ENCODE data around the gene WDR19.
"Not testable (repeated sequence)": the region's sequence is repeated elsewhere in the genome, so short reads cannot be mapped to it uniquely, and the experiment has no call there.

WDR19 gene

DNA sequence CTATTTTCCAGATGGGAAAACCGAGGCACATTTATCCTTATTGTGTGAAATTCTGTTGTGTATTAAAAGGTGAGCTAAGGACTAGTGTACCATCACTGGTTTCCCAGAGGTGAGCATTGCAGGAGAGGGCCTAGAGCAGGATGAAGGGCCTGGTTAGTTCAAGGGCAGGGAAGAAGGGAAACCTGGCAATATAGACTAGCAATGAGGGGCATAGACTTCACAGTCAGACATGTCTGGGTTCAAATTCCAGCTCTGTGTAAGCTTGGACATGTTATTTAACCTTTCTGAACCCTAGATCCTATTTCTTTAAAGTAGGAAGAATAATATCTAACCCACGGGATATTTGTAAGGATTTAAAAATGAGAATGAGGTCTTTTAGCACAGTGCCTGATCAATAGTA, 50.8 kb downstream of the WDR19 start:
- DNase-seq (ENCODE audit: low spot score) = no peak

DNA sequence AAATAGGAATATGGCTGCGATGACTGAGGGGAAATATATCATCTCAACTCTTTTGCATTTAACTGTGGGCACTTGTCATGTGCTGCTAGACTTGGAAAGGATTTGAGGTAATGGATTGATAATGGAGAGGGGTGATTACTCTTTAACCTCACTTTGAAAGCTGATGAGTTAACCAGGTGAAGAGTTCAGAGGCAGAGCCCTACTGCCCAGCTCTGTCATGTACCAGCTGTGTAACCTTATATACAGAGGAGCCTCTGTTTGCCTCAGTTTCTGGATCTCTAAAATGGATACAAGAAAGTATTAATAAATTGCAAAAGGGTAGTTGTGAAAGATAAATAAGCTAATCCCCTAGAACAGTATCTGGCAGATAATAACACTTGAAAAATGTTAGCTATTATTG, 51.5 kb downstream of the WDR19 start:
- DNase-seq (ENCODE audit: low spot score) = no peak

DNA sequence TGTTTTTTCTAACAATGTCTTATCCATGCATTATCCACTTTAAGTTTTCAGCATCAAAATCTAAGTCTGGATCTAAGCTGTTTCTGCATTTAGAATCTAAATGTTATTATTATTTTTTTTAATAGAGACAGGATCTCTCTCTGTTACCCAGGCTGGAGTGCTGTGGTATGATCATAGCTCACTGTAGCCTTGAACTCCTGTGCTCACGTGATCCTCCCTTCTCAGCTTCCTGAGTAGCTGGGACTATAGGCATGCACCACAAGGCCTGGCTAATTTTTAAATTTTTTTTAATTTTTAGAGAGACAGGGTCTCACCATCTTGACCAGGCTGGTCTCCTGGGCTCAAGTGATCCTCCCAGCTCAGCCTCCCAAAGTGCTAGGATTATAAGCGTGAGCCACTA, 52.7 kb downstream of the WDR19 start:
- DNase-seq (ENCODE audit: low spot score) = no peak

DNA sequence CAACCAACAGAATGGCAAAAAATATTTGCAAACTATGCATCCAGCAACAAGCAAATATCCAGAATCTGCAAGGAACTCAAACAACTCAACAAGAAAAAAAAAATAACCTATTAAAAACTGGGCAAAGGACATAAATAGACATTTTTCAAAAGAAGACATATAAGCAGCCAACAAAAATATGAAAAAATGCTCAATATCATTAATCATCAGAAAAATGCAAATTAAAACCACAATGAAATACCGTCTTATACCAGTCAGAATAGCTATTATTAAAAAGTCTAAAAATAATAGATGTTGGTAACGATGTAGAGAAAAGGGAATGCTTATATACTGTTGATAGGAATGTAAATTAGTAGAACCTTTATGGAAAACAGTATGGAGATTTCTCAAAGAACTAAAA, 53.4 kb downstream of the WDR19 start:
- no peak for DNase-seq (ENCODE audit: low spot score)

DNA sequence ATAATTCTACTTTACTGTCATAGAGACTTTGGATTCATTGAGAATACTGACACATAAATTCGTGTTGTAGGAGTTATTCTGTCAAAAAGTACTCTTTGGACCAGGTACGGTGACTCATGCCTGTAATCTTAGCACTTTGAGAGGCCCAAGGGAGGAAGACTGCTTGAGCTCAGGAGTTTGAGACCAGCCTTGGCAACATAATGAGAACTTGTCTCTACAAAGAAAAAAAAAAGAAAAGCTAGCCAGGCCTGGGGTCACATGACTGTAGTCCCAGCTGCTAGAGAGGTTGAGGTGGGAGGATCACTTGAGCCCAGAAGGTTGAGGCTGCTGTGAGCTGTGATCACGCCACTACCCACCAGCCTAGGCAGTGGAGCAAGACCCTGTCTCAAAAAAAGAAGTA, 54.9 kb downstream of the WDR19 start:
- no peak for DNase-seq (ENCODE audit: low spot score)

DNA sequence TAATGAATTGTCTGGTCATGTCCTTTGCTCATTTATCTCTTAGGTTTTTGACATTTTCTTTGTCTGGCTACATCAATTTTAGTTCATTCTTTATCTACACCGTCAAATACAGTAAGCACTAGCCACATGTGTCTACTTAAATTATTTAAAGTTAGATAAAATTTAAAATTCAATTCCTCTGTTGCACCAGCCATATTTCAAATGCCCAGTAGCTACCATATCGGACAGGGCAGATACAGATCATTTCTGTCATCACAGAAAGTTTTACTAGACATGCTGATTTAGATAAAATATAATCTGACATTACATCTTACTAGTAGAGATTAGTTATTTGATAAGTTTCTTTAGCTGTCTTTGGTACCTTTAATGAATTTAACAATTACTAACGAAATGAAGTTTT, 61.1 kb downstream of the WDR19 start:
- DNase-seq (ENCODE audit: low spot score) = no peak

DNA sequence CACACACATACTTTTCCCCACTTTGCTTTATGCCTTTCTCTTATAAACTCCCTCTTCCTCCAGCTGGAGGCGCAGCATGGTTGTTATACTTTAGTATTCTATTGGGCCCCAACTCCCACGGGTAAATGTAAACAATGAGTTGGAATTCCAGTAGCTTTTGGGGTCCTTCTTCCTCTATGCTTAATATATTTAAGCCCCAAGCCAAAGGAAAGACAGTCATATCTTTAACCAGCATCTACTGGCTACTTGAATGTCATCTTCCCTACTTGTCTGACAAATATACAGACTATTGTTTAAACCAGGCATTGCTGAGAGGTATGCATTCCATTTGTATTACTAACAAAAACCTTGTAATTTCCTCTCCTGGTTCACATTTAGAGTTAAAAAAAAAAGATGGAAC, 72.9 kb downstream of the WDR19 start:
- peak; percentile 26 for DNase-seq (ENCODE audit: low spot score)

DNA sequence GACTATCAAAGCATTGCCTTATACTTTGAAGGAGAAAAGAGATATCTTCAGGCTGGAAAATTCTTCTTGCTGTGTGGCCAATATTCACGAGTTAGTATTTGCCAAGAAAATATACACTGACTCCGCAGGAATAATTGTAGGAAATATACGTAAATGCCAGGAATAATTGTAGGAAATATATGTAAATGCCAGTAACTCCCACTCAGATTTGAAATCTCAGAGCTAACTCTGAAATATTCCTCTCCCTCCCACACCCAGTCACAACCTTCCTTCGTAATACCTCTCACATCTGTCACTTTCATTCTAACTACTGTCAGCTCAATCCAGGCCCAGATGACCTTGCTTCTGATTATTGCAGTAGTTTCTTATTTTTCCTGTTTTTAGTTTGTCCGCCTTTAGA, 73.5 kb downstream of the WDR19 start:
- DNase-seq (ENCODE audit: low spot score) = no peak

DNA sequence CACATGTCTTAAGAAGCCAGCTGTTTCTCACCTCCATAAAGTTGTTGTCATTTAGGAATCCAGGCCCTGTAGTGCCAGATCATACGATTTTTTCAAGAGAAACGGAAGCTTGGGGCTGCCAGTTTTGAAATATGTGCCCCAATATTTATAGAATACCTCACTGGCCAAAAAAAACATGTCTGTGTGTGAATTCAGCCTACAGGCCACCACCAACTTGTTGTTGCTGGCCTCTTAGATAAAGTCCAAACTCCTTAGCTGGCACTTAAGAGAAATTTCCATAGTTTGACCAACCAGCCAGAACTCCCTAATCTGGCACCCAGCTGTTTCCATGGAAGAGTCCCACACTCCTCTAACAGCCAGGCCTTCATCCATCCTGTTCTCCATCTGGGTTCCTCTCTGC, 74.1 kb downstream of the WDR19 start:
- no peak for DNase-seq (ENCODE audit: low spot score)

DNA sequence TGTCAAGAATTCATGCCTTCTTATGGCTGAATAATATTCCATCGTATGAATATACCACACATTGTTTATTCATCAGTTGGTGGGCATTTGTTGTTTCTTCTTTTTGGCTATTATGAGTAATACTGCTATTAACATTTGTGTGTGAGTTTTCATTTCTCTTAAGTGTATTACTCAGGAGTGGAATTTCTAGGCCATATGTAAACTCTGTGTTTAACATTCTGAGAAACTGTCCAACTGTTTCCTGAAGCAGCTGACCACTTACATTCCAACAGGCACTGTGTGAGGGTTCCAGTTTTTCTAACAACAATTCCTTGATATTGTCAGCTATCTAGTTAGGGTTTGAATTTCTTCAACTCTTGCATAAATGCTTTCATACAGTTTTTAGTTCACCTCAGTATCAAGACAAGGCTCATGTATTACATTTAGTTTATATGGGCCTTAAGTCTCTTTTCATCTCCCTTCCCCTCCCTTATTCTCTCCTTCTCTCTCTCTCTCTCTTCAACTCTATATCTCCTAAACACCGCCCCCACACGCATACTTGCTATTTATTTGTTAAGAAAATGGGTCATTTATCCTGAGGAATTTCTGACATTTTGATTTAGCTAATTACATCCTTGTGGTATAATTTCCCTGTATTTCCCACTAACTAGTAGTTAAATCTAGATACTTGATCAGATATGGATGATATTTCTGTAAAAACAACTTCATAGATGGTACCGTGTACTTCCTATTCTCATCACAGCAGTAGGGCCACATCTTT, 77.4 kb downstream of the WDR19 start:
- peak; percentile 15 for DNase-seq (ENCODE audit: low spot score)

DNA sequence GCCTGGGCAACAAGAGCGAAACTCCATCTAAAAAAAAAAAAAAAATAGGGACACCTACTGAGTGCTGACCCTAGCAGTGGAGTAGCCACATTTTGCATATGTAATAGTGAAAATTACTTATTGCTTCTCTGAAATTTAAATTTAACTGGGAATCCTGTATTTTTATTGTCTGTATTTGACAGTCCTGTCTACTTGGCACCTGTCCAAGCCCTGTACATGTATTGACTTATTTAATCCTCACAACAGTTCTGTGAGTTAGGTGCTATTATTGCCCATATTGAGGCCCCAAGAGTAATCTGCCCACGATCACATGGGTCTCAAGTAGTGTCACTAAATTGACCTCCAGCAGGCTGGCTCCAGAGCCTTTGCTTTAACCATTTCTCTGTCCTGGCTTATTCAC, 81.6 kb downstream of the WDR19 start:
- no peak for DNase-seq (ENCODE audit: low spot score)

DNA sequence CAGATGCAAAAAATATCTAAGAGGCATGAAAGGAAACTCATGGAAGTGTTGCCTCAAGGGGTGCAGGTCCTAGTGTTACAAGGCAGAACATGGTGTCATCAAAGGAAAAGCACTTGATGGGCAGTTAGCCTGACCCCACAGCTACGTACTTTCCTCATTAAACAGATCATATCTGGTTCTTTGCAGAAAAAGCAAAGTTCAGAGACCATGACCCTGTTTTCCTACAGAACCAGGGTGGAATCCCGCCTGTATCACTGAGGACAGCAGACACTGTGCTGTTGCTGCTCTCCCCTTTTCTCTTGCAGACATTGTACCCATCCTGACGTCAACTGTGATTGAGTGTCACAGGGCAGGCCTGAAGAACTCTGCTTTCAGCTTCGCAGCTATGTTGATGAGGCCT, 92.2 kb downstream of the WDR19 start:
- no peak for DNase-seq (ENCODE audit: low spot score)

DNA sequence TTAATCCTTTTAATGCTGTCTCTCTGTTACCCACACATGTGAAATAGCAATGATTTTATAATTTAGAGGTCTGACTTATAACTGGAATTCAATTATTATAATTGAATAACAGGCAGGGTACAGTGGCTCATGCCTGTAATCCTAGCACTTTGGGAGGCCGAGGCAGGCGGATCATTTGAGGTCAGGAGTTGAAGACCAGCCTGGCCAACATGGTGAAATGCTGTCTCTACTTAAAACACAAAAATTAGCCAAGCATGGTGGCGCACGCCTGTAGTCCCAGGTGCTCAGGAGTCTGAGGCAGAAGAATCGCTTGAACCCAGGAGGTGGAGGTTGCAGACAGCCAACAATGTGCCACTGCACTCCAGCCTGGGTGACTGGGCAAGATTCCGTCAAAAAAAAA, 95.3 kb downstream of the WDR19 start:
- not testable (repeated sequence) for DNase-seq (ENCODE audit: low spot score)

DNA sequence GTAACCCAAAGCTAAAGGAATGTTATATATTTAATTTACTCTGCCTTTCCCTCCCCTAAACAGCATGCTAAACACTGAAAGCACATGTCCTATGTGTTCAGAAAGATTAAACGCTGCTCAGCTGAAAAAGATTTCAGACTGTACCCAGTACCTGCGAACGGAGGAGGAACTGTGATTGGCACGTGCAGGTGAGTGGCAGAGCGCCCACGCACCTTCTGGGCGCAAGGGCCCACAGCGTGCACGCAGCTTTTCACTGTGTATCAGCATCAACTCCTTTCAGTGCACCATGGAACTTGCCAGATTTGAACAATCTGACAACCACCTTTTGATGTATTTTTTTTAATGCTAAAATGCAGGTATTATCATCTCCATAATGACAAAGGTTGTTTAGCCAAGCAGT, 96.1 kb downstream of the WDR19 start:
- DNase-seq (ENCODE audit: low spot score) = no peak

DNA sequence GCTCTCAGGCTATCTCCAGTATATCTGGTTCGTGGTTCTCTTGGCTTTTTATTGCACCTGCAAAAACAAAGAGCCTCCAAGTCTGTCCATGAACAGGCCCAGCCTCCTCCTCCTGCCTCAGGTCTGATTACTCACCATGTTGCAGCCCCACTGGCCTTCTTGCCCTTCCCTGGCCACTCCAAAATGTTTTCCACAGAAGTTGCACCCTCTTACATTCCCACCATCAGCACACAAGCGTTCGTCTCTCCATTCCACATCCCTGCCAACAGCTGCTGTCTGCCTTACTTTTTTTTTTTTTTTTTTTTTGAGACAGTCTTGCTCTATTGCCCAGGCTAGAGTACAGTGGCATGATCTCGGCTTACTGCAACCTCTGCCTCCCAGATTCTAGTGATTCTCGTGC, 97.1 kb downstream of the WDR19 start:
- DNase-seq (ENCODE audit: low spot score) = no peak

DNA sequence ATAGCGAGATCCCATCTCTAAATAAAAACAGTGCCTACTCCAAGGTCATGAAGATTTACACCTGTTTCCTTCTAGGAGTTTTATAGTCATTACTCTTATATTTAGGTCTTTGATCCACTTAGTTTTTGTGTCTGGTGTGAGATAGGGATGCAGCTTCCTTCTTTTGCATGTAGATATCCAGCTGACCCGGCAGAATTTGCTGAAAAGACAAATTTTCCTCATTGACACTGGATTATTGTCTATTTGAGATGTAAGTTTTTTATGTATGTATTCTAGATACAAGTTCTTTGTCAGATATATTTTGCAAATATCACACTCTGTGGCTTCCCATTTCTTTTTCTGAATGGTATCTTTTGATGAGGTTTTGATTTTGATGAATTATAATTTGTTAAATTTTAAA, 98.4 kb downstream of the WDR19 start:
- DNase-seq (ENCODE audit: low spot score) = no peak

DNA sequence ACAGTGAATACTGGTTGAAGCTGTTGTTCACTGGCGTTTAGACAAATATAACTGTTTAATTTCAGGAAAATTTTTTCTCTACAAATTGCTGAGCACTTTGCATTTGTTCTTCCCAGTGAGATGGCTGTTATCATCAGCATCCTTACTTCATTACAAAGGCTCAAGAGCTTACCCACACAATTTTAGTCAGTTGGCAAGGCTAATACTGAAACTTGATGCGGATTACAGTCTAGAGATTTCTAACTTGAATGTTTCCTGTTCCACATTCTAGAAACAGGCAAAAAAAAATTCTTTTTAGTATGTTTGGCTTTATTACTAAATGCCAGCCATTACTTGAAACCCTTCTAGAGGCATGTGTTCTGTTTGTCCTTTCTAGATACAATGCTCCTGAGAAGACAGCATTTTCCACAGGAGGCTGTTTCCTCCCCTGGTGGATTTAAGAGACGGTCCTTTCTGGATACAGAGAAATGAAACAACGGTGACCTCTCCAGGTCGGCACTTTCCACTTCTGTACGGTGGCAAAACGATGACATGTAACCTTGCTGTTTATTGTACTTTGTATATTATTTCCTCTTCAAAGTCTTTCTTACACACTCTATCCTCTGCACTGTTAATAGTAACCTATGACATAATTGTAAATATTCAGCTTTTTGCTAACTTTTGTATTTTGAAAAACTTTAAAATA, 102.9 kb downstream of the WDR19 start:
- DNase-seq (ENCODE audit: low spot score) = no peak

DNA sequence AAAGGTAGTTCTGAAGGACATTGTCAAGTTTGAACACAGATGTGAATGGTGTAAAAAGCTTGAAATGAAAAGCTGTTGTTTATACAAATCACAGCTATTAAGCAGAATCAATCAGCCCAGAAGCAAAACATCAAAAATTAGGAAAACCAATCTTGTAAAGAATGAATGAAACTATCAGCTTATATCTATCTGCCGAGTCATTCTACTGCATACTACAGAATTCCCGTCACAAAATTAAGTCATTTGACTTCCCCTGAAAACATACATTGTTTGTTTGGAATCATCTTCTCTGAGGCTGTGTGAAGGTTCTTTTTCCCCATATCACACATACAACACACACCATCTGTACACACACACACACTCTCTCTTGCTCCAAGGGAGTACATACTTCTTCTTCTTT, 103.5 kb downstream of the WDR19 start:
- DNase-seq (ENCODE audit: low spot score) = no peak

DNA sequence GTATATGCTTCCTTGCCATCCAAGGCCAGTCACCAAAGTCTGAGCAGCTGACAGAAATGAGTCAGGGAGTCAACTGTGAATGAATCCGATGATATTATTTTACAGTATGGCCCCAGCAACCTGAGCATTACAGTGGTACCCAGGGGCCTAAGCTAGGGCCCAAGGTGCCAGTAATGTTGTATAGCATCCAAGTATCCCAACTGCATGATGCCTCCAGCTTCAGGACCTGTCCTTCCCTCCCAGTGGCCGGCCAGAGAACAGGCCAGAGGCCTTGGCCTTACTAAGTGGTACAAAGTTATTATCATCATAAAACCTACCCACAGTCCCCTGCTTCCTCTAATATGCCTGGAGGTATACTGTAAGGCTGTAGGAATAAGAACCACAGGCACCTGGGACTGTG, 103.9 kb downstream of the WDR19 start:
- DNase-seq (ENCODE audit: low spot score) = no peak

DNA sequence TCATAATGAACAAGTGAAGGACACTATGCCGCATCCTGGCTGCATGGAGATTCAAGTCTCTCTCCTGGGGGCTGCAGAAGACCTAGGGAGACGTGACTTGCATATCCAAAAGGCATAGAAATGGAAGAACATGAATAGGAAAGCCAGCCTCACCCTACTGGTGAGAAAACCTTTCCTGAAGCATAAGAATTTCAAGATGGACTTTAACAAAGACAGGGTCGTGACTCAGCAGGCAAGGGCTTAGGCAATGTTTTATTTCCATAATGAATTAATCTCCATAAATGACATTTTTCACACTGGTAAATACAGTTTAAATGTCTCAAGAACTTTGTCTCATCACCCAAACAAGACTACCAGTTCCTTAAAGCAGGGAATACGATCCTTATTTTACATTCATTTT, 104.9 kb downstream of the WDR19 start:
- DNase-seq (ENCODE audit: low spot score) = no peak

DNA sequence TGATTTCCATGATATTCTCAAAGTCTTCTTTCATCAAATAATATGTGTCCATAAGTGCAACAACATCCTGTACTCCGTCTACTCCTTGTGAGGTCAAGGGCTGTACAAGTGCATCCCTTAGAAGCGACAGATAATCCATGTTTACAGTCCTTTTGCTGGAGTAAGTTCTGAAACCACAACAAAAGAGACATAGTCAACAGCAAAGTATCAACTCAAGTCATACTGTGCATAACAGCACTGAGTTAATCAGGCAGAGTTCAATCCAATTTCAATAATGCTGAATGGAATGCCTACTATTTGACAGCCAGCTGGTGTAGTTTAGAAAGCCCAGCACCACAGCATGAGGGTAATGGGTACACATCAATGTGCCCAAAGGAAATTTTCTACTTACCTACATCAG, 109.4 kb downstream of the WDR19 start:
- no peak for DNase-seq (ENCODE audit: low spot score)

DNA sequence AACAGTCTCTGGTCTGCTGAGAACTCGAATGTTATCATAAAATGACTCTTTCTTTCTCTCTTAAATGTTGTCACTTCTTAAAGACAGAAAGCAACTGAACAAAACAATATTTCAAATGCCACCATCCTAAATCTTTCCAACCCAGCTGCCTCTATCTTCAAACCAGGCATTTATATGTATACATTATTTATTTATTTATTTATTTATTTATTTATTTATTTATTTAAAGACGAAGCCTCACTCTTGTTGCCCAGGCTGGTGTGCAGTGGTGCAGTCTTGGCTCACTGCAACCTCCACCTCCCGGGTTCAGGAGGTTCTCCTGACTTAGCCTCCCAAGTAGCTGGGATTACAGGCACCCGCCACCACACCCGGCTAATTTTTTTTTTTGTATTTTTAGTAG, 110.1 kb downstream of the WDR19 start:
- DNase-seq (ENCODE audit: low spot score) = not testable (repeated sequence)

DNA sequence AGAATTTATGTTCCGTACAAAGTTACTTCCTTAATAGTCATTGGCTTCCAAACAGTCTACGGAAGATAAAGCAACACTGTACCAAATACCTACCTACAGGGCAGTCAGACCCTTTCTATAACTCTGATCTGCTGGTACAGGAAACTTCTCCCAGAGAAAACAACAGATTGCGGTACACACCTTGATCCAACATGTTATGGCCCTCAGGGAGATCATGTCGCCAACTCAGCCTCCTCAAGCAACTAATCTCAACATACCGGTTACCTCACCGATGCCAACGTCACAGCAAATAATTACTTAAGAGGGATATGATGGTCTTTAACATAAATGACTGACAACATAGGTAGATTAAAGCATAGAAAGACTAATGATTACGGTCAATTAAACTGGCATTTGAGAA, 113.5 kb downstream of the WDR19 start:
- no peak for DNase-seq (ENCODE audit: low spot score)

DNA sequence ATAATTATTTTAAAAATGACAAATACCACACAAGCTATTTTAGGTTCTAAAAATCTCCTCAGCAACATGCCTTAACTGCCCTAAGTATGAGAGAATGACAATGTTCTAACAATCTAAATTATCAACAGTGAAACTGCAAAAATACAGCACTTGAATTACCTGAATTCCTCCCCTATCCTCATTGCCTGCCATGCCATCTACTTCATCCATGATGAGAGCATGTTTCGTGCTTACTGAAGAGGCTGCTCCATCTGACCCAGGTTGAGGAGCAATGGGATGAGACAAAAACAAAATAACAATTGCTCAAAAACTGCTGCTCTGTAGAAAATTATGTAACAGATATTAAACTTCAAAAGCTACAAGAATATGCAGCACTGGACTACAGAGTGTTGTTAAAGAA, 120.6 kb downstream of the WDR19 start:
- DNase-seq (ENCODE audit: low spot score) = no peak
